ENCODE data around the gene KLRF2. TPM values are rescaled to one million over a fixed set of nuclear protein-coding genes. Genes with fewer than 3 reads are reported as not detected.
A peak's percentile ranks its signal among the peaks of the same experiment; 100 is the strongest.
"Not testable (repeated sequence)": the region's sequence is repeated elsewhere in the genome, so short reads cannot be mapped to it uniquely, and the experiment has no call there.

KLRF2 gene, protein sequence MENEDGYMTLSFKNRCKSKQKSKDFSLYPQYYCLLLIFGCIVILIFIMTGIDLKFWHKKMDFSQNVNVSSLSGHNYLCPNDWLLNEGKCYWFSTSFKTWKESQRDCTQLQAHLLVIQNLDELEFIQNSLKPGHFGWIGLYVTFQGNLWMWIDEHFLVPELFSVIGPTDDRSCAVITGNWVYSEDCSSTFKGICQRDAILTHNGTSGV
- not detected for total RNA-seq

DNA sequence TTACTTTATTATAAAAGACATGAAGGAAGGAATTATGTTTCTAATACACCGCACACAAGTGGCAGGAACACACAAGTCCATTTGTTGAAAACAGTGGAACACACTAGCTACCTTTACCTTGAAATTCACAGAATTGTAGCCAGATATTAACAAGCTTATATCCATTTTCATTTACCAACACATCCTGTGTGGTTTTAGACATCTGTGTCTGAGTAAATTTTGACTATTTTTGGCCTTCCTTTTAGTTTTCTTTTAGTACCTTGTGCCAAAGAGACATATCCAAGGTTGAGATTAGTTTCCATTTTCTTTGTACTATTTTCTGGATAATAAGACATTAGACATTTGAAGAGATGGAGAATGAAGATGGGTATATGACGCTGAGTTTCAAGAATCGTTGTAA is at the start of gene KLRF2:
KLRF2 (plus strand) TSS at position 244 of the 400 bp plus-strand sequence; CDS start at position 351, 107 bp downstream.
- no peak for DNase-seq

DNA sequence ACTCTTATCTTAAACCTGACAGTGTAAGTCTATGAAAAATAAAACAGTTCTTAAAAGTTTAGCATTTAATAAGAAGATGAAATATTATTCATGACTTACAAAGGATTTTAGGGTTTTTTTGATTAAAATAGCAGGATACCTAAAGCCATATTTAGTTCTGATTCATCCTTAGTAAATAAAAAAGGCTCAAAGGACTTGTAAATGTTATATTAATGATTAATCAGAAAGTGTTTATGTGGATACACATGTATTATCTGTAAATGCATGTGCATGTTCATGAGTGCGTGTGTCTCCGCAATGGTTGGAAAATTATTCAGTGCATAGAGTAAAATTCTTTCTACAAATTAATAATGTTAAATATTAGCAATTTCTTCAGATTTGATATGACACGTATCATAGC is 49.6 kb upstream of the KLRF2 start:
- no peak for DNase-seq

- no peak for DNase-seq
Observed at GRCh38 chr12:9843407-9843806, 37.9 kb upstream of the KLRF2 start.

DNA sequence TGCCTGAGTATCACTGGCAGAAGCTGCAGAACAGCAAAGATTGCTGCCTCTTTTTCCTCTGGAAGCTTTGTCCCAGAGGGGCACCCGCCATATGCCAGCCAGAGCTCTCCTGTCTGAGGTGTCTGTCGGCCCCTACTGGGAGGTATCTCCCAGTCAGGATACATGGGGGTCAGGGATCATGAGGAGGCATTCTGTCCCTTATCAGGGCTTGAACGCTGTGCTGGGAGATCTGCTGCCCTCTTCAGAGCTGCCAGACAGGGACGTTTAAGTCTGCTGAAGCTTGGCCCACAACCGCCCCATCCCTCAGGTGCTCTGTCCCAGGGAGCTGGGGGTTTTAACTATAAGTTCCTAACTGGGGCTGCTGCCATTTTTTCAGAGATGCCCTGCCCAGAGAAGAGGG is 32.4 kb upstream of the KLRF2 start:
- no peak for DNase-seq

- DNase-seq: no peak
Observed at GRCh38 chr12:9851050-9851449, 30.2 kb upstream of the KLRF2 start.

DNA sequence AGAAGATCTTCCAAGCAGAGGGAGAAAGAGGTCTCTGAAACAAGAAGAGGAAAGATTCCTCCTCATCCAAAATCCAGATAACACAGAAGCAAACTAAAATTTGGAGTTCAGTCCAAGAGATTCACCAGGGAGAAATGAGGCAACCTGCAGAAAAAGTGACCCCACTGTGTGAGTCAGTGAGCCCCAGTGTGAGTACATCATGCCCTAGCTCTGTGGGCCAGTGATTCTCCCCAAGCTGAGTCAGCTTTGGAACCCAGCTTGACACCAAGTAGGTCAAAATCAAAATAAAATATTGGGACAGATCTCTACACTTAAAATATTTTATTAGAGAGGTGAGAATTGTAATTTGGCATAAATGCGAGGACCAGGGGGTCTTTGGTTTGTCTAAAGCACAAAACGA is 29.4 kb upstream of the KLRF2 start:
- DNase-seq: no peak

DNA sequence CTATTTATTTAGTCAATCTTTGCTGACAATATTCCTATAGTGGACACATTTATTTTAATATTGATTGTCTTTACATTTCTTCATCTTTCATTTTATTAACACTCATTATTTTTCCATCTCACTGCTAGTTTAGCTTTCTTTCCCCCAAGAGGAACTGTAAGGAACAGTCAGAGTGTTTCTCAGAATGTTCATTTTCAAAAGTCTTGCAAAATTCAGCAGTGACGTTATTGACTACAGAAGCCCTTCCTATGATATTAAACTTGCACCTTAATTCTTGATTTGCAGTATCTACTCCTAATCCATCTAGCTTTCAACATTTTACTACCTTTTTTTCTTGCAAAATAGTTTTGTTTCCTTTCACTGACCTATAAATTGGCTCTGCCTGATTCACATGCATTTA is 25.1 kb upstream of the KLRF2 start:
- DNase-seq: no peak

- DNase-seq: no peak
Observed at GRCh38 chr12:9856894-9857293, 24.4 kb upstream of the KLRF2 start.

GRCh38 chr12:9858135-9858534 is 23.2 kb upstream of the KLRF2 start:
- no peak for DNase-seq

DNA sequence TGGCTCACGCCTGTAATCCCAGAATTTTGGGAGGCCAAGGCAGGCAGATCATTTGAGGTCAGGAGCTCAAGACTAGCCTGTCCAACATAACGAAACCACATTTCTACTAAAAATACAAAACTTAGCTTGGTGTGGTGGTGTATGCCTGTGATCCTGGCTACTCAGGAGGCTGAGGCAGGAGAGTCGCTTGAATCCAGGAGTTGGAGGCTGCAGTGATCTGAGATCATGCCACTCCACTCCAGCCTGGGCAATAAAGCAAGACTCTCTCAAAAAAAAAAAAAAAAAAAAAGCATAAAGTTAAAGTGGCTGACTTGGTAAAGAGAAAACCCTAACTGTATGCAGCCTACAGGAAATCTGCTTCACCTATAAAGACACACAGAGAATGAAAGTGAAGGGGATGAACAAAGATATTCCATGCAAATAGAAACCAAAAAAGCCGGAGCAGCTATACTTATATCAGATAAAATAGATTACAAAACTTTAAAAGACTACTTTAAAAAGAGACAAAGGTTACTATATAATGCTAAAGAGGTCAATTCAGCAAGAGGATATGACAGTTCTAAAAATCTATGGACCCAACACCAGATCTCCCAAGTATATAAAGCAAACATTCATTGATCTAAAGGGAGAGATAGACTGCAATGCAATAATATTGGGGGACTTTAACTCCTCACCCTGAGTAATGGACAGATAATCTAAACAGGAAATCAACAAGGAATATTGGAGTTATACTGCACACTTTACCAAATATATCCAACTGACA is 16.2 kb upstream of the KLRF2 start:
- DNase-seq: no peak

- DNase-seq: no peak
Observed at GRCh38 chr12:9866860-9867269, 14.4 kb upstream of the KLRF2 start.

DNA sequence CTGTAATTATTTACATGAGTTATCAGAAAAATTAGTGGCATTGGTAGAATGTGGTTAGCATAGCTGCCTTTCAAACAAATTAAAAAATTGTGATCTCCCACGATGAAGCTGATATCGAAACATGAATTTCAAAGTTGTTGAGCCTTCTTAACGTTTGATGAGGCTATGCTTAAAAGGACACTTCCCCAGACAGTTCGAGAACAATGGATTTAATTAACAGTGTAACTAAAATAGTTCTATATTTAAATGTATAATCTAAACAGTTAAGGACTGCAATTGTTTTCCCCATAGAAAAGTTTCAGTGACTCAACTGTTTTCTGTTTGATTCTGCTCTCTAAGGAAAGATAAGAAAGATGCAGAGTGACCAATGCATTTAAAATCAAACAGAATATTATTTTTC is 13.8 kb upstream of the KLRF2 start:
- DNase-seq: no peak

GRCh38 chr12:9868311-9868801 is 12.9 kb upstream of the KLRF2 start:
- DNase-seq: no peak

DNA sequence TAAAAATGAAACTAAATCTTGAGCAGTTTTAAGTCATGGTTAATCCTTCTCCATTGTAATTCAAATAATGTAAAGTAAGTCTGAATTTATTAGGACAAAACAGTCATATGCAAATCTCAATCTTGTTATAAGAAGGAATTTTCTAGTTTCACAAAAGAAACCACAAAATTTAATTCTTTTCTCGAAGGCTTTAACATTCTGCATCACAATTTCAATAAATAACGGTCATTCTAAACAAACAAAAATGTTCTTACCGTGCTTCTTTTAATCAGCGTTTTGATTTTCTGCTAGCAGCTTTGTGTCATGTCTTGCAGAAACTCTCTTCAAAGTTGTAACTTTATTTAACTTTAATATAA is 12.4 kb upstream of the KLRF2 start:
- DNase-seq: no peak

DNA sequence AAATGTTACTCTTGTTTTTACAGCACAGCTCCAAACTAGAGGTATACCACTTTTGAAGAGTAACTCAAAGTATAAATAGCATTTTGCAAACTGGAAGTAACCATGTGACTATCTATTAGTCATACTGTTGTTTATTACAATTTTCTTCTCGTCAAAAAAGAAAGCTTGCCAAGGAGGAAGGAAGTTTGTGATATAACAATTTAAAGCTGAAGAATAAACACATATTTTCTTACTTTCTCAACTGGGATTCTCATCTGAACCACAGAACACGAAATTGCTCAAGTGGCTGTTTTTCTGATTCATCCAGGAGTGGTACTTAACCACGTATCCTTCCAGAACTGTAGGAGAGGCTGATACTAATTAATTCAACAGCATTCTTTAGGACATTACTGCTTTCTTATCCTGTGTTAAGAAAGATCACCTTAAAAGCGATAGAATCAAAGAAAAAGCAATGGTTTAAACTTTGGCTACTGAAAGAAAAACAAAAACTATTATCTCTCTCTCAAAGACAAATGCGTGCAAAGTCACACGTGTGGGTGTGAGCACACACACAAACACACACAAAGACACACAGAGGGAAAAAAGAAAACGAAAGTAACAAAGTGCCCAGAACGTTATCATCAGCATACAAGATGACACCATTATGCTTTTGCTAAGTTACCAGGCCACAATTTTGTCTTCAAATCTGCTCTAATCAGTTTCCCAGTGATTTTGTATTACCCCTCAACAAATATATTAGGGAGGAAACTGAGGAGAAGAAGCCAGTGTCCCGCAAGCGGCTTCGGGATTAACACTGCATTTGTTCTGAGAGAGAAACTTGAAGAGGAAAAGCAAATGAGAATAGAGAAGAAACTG is 11.8 kb upstream of the KLRF2 start, which contains the start of gene CLEC2B:
CLEC2B (minus strand) TSS at position 48 of the 855 bp plus-strand sequence.
- peak; percentile 32 for DNase-seq

GRCh38 chr12:9870286-9870866 is 10.9 kb upstream of the KLRF2 start:
- peak; percentile 21 for DNase-seq

GRCh38 chr12:9872162-9872561 is 9.1 kb upstream of the KLRF2 start:
- peak; percentile 25 for DNase-seq

DNA sequence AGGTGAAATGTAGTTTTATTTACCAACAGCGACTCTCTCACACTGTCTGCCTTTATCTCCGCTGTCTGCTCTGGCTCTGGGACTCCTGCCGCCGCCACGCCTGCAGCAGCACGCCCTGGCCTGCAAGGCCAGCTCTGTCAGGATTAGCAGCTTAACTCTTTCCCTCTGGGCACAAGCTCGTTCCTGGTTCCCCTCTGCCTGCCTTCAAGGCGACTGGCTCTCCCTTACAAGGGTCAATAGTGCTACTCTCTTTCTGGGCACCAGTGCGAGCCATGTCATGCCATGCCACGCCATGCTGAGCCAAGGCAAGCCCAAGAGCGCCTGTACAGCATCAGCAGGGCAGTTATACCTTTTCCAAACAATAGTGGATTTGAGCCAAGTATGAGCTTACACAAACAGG is 8.5 kb upstream of the KLRF2 start:
- peak; percentile 55 for DNase-seq

DNA sequence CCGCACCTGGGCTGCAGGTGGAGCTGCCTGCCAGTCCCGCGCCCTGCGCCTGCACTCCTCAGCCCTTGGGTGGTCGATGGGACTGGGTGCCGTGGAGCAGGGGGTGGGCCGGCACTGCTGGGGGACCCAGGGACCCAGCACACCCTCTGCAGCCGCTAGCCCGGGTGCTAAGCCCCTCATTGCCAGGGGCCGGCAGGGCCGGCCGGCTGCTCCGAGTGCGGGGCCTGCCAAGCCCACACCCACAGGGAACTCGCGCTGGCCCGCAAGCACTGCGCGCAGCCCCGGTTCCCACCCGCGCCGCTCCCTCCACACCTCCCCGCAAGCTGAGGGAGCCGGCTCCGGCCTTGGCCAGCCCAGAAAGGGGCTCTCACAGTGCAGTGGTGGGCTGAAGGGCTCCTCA is 5.2 kb upstream of the KLRF2 start:
- DNase-seq: not testable (repeated sequence)

GRCh38 chr12:9880532-9881078 is 684 bp upstream of the KLRF2 start:
- DNase-seq: no peak

DNA sequence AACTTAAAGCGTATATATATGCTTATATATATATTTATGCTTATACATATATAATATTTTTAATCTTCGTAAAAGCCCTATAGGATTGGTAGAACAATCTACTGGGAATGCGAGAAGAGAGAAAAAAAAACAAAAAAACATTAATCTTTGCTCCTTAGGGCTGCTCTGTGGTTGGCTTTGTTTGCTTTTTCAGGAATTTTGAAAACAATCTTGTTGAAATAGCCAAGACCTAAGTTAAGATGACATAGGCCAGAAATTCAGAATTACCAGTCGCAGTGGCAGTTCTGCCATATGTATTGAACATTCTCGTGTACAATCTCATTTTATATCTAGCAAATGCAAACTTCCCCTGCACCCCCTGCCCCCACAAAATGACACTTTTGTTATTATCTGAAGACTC is 699 bp downstream of the KLRF2 start:
- DNase-seq: no peak

GRCh38 chr12:9883175-9883574 is 1.9 kb downstream of the KLRF2 start:
- DNase-seq: peak; percentile 34

All from tongue (tissue), 2 donors.